ENCODE data around the gene MAP3K5. TPM values are rescaled to one million over a fixed set of nuclear protein-coding genes. Genes with fewer than 3 reads are reported as not detected.

The MAP3K5 gene
- total and polyA plus RNA-seq, 2 of the 8 experiments (the other 6 are each of a cell fraction or from before 2014, with no cell fraction given), result 0.63 to 2.6 TPM

DNA sequence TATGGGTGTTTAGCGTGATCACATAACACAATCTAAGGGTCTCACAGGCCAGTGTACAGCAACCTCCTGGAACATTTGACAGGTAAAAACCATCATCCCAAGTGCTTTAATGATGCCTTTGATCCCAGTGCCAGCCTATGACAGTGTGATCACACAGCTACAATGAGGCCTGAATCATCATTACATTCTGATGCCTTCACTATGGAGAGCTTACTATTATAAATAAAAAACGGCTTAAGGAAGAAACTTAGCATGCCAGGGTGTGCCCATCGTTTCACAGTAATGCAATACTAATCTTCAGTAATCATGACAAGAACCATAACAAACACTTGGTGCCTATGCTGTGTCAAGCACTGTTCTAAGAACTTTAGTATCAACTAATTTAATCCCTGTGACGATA is 253.4 kb downstream of the MAP3K5 start:
- Histone ChIP-seq H3K79me2 (ENCODE audit: control insufficient read depth in 1 of 2, insufficient read depth in 2 of 2, low read length in 2 of 2) (peaks cover 11 to 95% of the 10 kb centered on the region in 2 experiments; a peak in 3 of 4 replicates), H3K23ac (ENCODE audit: insufficient read length) (no peak overlapping the region), H3K9me3 (ENCODE audit: insufficient read depth in 2 of 2, low read depth in 1 of 2, low read length in 1 of 2) (no peaks in the 10 kb centered on the region), H4K20me1 (replicated peaks in 1 of 2; ENCODE audit: control insufficient read depth in 1 of 2, insufficient read depth in 2 of 2, low read length in 2 of 2) (peaks cover 12 to 20% of the 10 kb centered on the region in 2 experiments), H4K8ac (ENCODE audit: extremely low read depth, insufficient read depth, low read length) (no peak overlapping the region), H3K18ac (ENCODE audit: extremely low read depth, low read length) (no peak overlapping the region), H3K14ac (ENCODE audit: insufficient read length) (no peak overlapping the region), H2BK5ac (ENCODE audit: low read depth, low read length) (no peak overlapping the region), H3K56ac (replicated peaks; ENCODE audit: insufficient read length, low read depth, low read length) (no peak overlapping the region), H3K23me2 (ENCODE audit: low read depth, low read length) (no peaks in the 10 kb centered on the region), H3K27me3 (replicated peaks in 1 of 4; ENCODE audit: control insufficient read depth in 3 of 4, extremely low read depth in 1 of 4, insufficient read depth in 3 of 4, low read length in 3 of 4) (no peaks in the 10 kb centered on the region), H3K4me3 (ENCODE audit: extremely low read depth in 1 of 4, insufficient read depth in 2 of 4, low read depth in 3 of 4, low read length in 4 of 4) (no peak overlapping the region), H3K36me3 (ENCODE audit: control insufficient read depth in 2 of 4, insufficient read depth in 4 of 4, low read length in 3 of 4) (no peaks in the 10 kb centered on the region; a peak in 1 of 8 replicates), H3K27ac (ENCODE audit: low read depth, low read length) (no peak overlapping the region), H3K4me1 (replicated peaks in 1 of 4; ENCODE audit: control insufficient read depth in 3 of 4, insufficient read depth in 4 of 4, low read length in 3 of 4) (peaks cover 2 to 9% (median 8%) of the 10 kb centered on the region in 4 experiments; a peak in 4 of 7 replicates), H4K5ac (ENCODE audit: insufficient read length, low read depth, low read length) (no peak overlapping the region), H2AK5ac (ENCODE audit: low read depth, low read length) (no peak overlapping the region; the same call in 1 of the 2 replicates), H2BK20ac (ENCODE audit: low read length) (no peak overlapping the region), H3K9ac (replicated peaks in 1 of 4; ENCODE audit: extremely low read depth in 1 of 4, low read depth in 3 of 4, low read length in 3 of 4) (no peak overlapping the region), H4K91ac (replicated peaks; ENCODE audit: insufficient read length, low read length) (no peak overlapping the region), H3K4ac (replicated peaks; ENCODE audit: insufficient read length, low read depth, low read length) (no peak overlapping the region), H2BK12ac (ENCODE audit: low read depth, low read length) (no peak overlapping the region), H2AFZ (ENCODE audit: low read length) (no peak overlapping the region), H3K4me2 (ENCODE audit: insufficient read depth in 1 of 2, low read depth in 2 of 2, low read length in 2 of 2) (no peak overlapping the region), H2BK120ac (replicated peaks; ENCODE audit: low read depth, low read length) (no peak overlapping the region), H2BK15ac (ENCODE audit: low read length) (no peak overlapping the region), H3K79me1 (ENCODE audit: low read depth, low read length) (peaks cover 5% of the 10 kb centered on the region)
- DNase-seq (ENCODE audit: low read depth in 1 of 2, low spot score in 2 of 2), result no peak
- TF ChIP-seq, protein P1, sequence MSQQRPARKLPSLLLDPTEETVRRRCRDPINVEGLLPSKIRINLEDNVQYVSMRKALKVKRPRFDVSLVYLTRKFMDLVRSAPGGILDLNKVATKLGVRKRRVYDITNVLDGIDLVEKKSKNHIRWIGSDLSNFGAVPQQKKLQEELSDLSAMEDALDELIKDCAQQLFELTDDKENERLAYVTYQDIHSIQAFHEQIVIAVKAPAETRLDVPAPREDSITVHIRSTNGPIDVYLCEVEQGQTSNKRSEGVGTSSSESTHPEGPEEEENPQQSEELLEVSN (IDR thresholded peaks at IDR 0.05), result no peak
- TF ChIP-seq JUND (IDR thresholded peaks at IDR 0.05; ENCODE audit: low read length) (no peak), CTBP2 (IDR thresholded peaks at IDR 0.05; ENCODE audit: borderline replicate concordance, insufficient read depth, insufficient read length, low read length) (no peak), CBX8 (IDR thresholded peaks at IDR 0.05; ENCODE audit: borderline replicate concordance, low read depth, low read length) (no peak), SP1 (IDR thresholded peaks at IDR 0.05; ENCODE audit: low read depth, low read length) (no peak), SP4 (IDR thresholded peaks at IDR 0.05; ENCODE audit: low read length) (no peak), CHD1 (IDR thresholded peaks at IDR 0.05; ENCODE audit: low read depth, low read length) (no peak), SAP30 (IDR thresholded peaks at IDR 0.05; ENCODE audit: insufficient read depth, insufficient replicate concordance, low read length) (no peak), YY1 (IDR thresholded peaks at IDR 0.05; ENCODE audit: low read depth, low read length) (no peak), TAF1 (IDR thresholded peaks at IDR 0.05; ENCODE audit: low read depth, low read length) (no peak)
- FAIRE-seq, result no peak
- WGBS, 2 experiments (ENCODE audit: extremely low coverage in 1 of 2, insufficient coverage in 1 of 2, insufficient read length in 1 of 2, insufficient replicate concordance in 2 of 2, low coverage in 1 of 2, low lambda C conversion rate in 2 of 2, missing lambda C conversion rate in 1 of 2), result 92% methylated on average over 4 of the region's 4 CpGs; no CpG with 5 or more reads in 1 of the 2 experiments
- ChIA-PET POLR2A (ENCODE audit: partially characterized antibody) (interaction anchor here (0.6 to 1.0 kb wide), 3 partner anchors 10 to 333 kb away, joined by 3 read pairs; no protein-coding TSS in a partner anchor), CTCF (ENCODE audit: partially characterized antibody) (interaction anchor here (0.7 to 3.2 kb wide), 7 partner anchors 8 to 134 kb away, joined by 3 to 20 read pairs (median 4); partner anchors contain the start of gene MAP7)

All from H1 (cell line).